ENCODE measurements around the gene KCNAB2. TPM values are rescaled to one million over a fixed set of nuclear protein-coding genes. Genes with fewer than 3 reads are reported as not detected.

The KCNAB2 gene
- total RNA-seq, 1 experiment from 2014 or later: 28.5 TPM

DNA sequence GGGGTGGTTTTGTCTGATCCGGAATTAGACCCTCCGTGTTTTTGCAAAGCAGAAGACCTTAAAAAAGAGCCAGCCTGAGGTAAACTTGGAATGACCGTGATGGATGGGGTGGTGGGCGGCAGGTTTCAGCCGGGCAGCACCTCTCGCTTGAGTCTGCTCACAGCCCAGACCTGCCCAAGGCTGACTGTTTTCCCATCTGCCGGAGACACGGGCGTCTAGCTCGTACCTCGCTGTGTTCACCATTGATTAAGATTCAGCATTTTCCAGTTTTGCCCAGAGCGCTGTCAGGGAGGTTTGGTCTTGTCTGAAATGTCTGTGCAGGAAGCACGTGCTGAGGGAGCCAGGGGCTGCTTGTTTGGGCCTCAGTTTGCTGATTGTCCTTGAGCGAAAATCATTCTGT is 591 bp downstream of the KCNAB2 start:
- Histone ChIP-seq H4K20me1 (ENCODE audit: low read length) (no peaks in the 10 kb centered on the region), H3K4me2 (ENCODE audit: low read length) (no peak overlapping the region), H2AFZ (ENCODE audit: low read length) (no peak overlapping the region), H3K9me3 (ENCODE audit: low read length) (no peaks in the 10 kb centered on the region), H3K9ac (ENCODE audit: low read length) (no peak overlapping the region), H3K36me3 (ENCODE audit: low read depth, low read length) (no peaks in the 10 kb centered on the region), H3K27me3 (ENCODE audit: low read length) (no peaks in the 10 kb centered on the region), H3K4me3 (ENCODE audit: low read length) (no peak overlapping the region), H3K27ac (ENCODE audit: low read length) (no peak overlapping the region), H3K79me2 (ENCODE audit: low read length) (no peaks in the 10 kb centered on the region), H3K9me2 (replicated peaks; ENCODE audit: low read length) (no peaks in the 10 kb centered on the region), H3F3A (ENCODE audit: low read length, unreplicated experiment) (no peaks in the 10 kb centered on the region), H3K4me1 (ENCODE audit: insufficient read depth, low read length) (no peaks in the 10 kb centered on the region)
- intact Hi-C loops (cut with micrococcal nuclease): no loop called here
- DNase-seq (no peak), ATAC-seq (no peak)
- ChIA-PET POLR2A (ENCODE audit: unreplicated experiment) (no interaction called here), CTCF (no interaction called here)
- BruUV-seq (replicated peaks): no TSS peak
- TF ChIP-seq EZH2phosphoT487 (IDR thresholded peaks at IDR 0.05; ENCODE audit: borderline replicate concordance, low read length): no peak

GRCh38 chr1:6048179-6048867 is 2.6 kb downstream of the KCNAB2 start:
- H2AFZ ChIP-seq (ENCODE audit: low read length): no peak overlapping the region
- H3K36me3 ChIP-seq (ENCODE audit: low read depth, low read length): no peaks in the 10 kb centered on the region
- ChIA-PET POLR2A (ENCODE audit: unreplicated experiment) (no interaction called here), CTCF (no interaction called here)
- H4K20me1 ChIP-seq (ENCODE audit: low read length): 0 out of 2 replicates have a peak, but pooled peaks cover 3% of the 10 kb centered on the region
- TF ChIP-seq CTCF (conservative IDR thresholded peaks at IDR 0.05; ENCODE audit: low read depth, low read length) (no peak), EZH2 (IDR thresholded peaks at IDR 0.05; ENCODE audit: low read length, unreplicated experiment) (no peak), EZH2phosphoT487 (IDR thresholded peaks at IDR 0.05; ENCODE audit: borderline replicate concordance, low read length) (no peak)
- no peak overlapping the region for H3K9ac ChIP-seq (ENCODE audit: low read length)
- H3K4me1 ChIP-seq (ENCODE audit: insufficient read depth, low read length): no peaks in the 10 kb centered on the region
- DNase-seq (no peak), ATAC-seq (no peak)
- no TSS peak for BruUV-seq (replicated peaks)
- no peaks in the 10 kb centered on the region for H3K27me3 ChIP-seq (ENCODE audit: low read length)
- no peaks in the 10 kb centered on the region for H3F3A ChIP-seq (ENCODE audit: low read length, unreplicated experiment)
- H3K4me3 ChIP-seq (ENCODE audit: low read length): no peak overlapping the region
- H3K4me2 ChIP-seq (ENCODE audit: low read length): no peak overlapping the region
- intact Hi-C loops (cut with micrococcal nuclease): no loop called here
- no peaks in the 10 kb centered on the region for H3K9me3 ChIP-seq (ENCODE audit: low read length)
- no peak overlapping the region for H3K27ac ChIP-seq (ENCODE audit: low read length)
- no peaks in the 10 kb centered on the region for H3K79me2 ChIP-seq (ENCODE audit: low read length)
- no peaks in the 10 kb centered on the region for H3K9me2 ChIP-seq (replicated peaks; ENCODE audit: low read length)

DNA sequence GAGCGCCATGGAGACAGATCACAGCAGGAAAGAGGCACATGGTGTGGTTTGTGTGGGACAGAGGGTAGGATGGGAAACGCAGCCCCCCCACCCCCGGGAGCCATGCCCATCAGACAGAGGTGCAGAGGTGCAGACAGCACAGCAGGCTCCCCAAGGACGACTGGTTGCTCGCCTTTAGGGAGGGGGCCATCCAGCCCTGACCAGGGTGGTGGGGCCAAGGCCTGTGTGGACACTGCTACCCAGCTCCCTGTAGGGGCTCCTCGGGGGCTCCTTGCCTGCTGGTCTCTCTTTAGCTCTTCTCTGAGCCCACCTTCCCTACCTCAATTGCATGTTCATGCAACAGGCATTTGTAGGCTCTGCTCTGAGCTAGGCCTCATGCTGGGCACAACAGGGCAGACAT is 3.7 kb downstream of the KCNAB2 start:
- Histone ChIP-seq H3K4me1 (ENCODE audit: insufficient read depth, low read length) (no peaks in the 10 kb centered on the region), H3K4me3 (ENCODE audit: low read length) (no peak overlapping the region), H3K9me3 (ENCODE audit: low read length) (no peaks in the 10 kb centered on the region), H4K20me1 (ENCODE audit: low read length) (0 out of 2 replicates have a peak, but pooled peaks cover 3% of the 10 kb centered on the region), H3K4me2 (ENCODE audit: low read length) (no peak overlapping the region), H3K36me3 (ENCODE audit: low read depth, low read length) (no peaks in the 10 kb centered on the region), H3K27me3 (ENCODE audit: low read length) (no peaks in the 10 kb centered on the region), H3K9ac (ENCODE audit: low read length) (no peak overlapping the region), H3K27ac (ENCODE audit: low read length) (no peak overlapping the region), H3K9me2 (replicated peaks; ENCODE audit: low read length) (no peaks in the 10 kb centered on the region), H2AFZ (ENCODE audit: low read length) (no peak overlapping the region), H3F3A (ENCODE audit: low read length, unreplicated experiment) (no peaks in the 10 kb centered on the region), H3K79me2 (ENCODE audit: low read length) (no peaks in the 10 kb centered on the region)
- intact Hi-C loops (cut with micrococcal nuclease): no loop called here
- CTCF ChIA-PET: interaction anchor here (0.5 kb wide), 1 partner anchor 441 kb away, joined by 5 read pairs; no protein-coding TSS in a partner anchor
- TF ChIP-seq CTCF (conservative IDR thresholded peaks at IDR 0.05; ENCODE audit: low read depth, low read length): no peak
- no peak for TF ChIP-seq EZH2phosphoT487 (IDR thresholded peaks at IDR 0.05; ENCODE audit: borderline replicate concordance, low read length)
- no peak for TF ChIP-seq EZH2 (IDR thresholded peaks at IDR 0.05; ENCODE audit: low read length, unreplicated experiment)
- DNase-seq: no peak
- ATAC-seq: no peak
- BruUV-seq (replicated peaks): no TSS peak
- POLR2A ChIA-PET (ENCODE audit: unreplicated experiment): no interaction called here
